Nephron progenitor cell (in vitro differentiated cells): Measurements from ENCODE around the gene PPP1R1B.

ENCODE experiments used
- DNase-seq: peaks from one replicate; pipeline ENCODE4 v3.0.0; 2021
- H3K27ac Mint-ChIP-seq: 2 replicates; pipeline ENCODE4 v1.8.0; 2021; ENCODE audit warnings: mild to moderate bottlenecking, moderate library complexity, mixed read lengths
- H3K27me3 Mint-ChIP-seq: 2 replicates; pipeline ENCODE4 v1.8.0; 2021; ENCODE audit warnings: mild to moderate bottlenecking, low read depth, mixed read lengths; ENCODE audit not compliant: poor library complexity
- H3K36me3 Mint-ChIP-seq: 2 replicates; pipeline ENCODE4 v1.8.0; 2021; ENCODE audit warnings: low read depth, mixed read lengths
- H3K4me1 Mint-ChIP-seq: 2 replicates; pipeline ENCODE4 v1.8.0; 2021; ENCODE audit warnings: mixed read lengths
- H3K4me3 Mint-ChIP-seq: 2 replicates; pipeline ENCODE4 v1.8.0; 2021; ENCODE audit warnings: mild to moderate bottlenecking, moderate library complexity, mixed read lengths
- H3K9me3 Mint-ChIP-seq: 2 replicates; pipeline ENCODE4 v1.8.0; 2021; ENCODE audit warnings: mild to moderate bottlenecking, moderate library complexity, mixed read lengths
- CTCF ChIP-seq: fragments of 200-600 bp; sonication (generic); IDR thresholded peaks from 2 replicates; pipeline ENCODE4 v1.5.0; 2021; ENCODE audit warnings: antibody characterized with exemption

The PPP1R1B gene

DNA sequence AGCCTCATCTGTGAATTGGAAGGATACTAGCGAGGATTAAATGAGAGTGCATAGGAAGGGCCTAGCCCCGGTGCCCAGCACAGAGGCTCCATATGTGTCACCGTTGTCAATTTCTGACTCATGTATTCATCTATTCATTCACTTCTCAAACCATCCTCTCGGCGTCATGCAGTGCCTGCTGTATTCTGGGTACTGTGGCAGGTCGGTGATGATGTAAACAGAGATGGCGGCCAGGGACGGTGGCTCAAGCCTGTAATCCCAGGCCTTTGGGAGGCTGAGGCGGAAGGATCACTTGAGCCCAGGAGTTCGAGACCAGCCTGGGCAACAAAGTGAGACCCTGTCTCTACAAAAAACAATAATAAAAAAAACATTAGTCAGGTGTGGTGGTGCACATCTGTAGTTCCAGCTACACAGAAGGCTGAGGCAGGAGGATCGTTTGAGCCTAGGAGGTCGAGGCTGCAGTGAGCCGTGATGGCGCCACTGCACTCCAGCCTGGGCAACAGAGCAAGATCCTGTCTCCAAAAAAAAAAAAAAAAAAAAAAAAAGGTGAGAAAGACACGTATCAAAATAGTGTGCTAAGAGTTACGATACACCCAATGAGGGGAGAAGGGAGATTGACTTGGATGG lies 4.3 kb upstream of the PPP1R1B start:
- Mint-ChIP-seq H3K27me3 (peaks cover 89% of the 10 kb centered on the region), H3K27ac (no peak overlapping the region), H3K4me3 (no peak overlapping the region), H3K36me3 (no peaks in the 10 kb centered on the region), H3K4me1 (peaks cover 10% of the 10 kb centered on the region), H3K9me3 (no peaks in the 10 kb centered on the region)
- no peak for DNase-seq
- TF ChIP-seq CTCF = no peak

GRCh38 chr17:39623356-39623950 lies 3.3 kb upstream of the PPP1R1B start:
- DNase-seq = peak; percentile 92
- no peak overlapping the region for H3K27ac Mint-ChIP-seq
- no peak overlapping the region for H3K4me3 Mint-ChIP-seq
- no peaks in the 10 kb centered on the region for H3K9me3 Mint-ChIP-seq
- H3K36me3 Mint-ChIP-seq = no peaks in the 10 kb centered on the region
- TF ChIP-seq CTCF = peak; percentile 94
- peaks cover 91% of the 10 kb centered on the region for H3K27me3 Mint-ChIP-seq
- H3K4me1 Mint-ChIP-seq = peaks cover 18% of the 10 kb centered on the region

GRCh38 chr17:39624313-39624712 lies 2.4 kb upstream of the PPP1R1B start:
- no peak overlapping the region for H3K4me3 Mint-ChIP-seq
- peaks cover 22% of the 10 kb centered on the region for H3K4me1 Mint-ChIP-seq
- no peaks in the 10 kb centered on the region for H3K36me3 Mint-ChIP-seq
- H3K9me3 Mint-ChIP-seq = no peaks in the 10 kb centered on the region
- DNase-seq = no peak
- no peak for TF ChIP-seq CTCF
- no peak overlapping the region for H3K27ac Mint-ChIP-seq
- peaks cover 91% of the 10 kb centered on the region for H3K27me3 Mint-ChIP-seq

DNA sequence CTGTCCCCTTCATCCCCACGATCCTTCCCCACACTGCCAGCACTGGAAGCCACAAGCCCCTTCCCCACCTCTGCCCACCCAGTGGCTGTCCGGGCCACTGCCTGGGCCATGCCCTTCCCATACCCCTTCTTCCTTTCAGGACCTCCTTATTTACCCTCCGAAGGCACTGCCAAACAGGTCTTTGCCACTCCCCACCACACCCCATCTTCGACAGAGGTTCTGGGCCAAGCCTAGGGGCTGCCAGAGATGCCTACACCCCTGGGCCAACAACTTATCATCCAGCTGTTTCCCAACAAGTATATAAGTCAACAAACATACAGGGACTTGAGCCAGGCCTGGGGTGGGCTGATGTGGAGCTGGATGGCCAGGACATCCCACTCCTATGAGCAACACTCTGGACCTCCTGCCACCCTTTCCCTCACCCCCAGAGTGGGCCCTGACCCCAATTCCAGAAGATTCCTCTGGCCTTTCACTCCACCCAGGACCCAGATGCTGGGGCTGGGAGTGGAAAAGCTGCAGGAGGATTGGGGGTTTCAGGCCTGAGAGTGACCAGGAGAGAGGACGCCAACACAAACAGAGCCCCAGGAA lies 1.5 kb upstream of the PPP1R1B start:
- peak overlapping the region; percentile 78 for H3K4me3 Mint-ChIP-seq
- no peak for TF ChIP-seq CTCF
- H3K4me1 Mint-ChIP-seq = peaks cover 22% of the 10 kb centered on the region
- no peak overlapping the region for H3K27ac Mint-ChIP-seq
- H3K27me3 Mint-ChIP-seq = peaks cover 91% of the 10 kb centered on the region
- H3K36me3 Mint-ChIP-seq = no peaks in the 10 kb centered on the region
- no peaks in the 10 kb centered on the region for H3K9me3 Mint-ChIP-seq
- DNase-seq = no peak

GRCh38 chr17:39627047-39627711 lies 427 bp downstream of the PPP1R1B start:
- H3K4me3 Mint-ChIP-seq = peak overlapping the region; percentile 78
- no peak overlapping the region for H3K27ac Mint-ChIP-seq
- DNase-seq = peak; percentile 52
- no peak for TF ChIP-seq CTCF
- H3K4me1 Mint-ChIP-seq = peaks cover 36% of the 10 kb centered on the region
- H3K27me3 Mint-ChIP-seq = peaks cover 88% of the 10 kb centered on the region
- no peaks in the 10 kb centered on the region for H3K9me3 Mint-ChIP-seq
- H3K36me3 Mint-ChIP-seq = no peaks in the 10 kb centered on the region
